Ovary (tissue), 3 donors: ENCODE data around the gene TRIM16.
"Not testable (repeated sequence)": the region's sequence is repeated elsewhere in the genome, so short reads cannot be mapped to it uniquely, and the experiment has no call there.

ENCODE experiments used
- CTCF ChIP-seq, 3 donors: fragments of 450-650 bp in 2 of 3; fragments of 200-600 bp in 1 of 3; IDR thresholded peaks; one replicate each; pipeline versions ENCODE4 v1.5.1 to v1.8.0; 2016 to 2022; ENCODE audit warnings: antibody characterized with exemption in 3 of 3, mild to moderate bottlenecking in 1 of 3
- EP300 ChIP-seq: sonication (generic); formaldehyde crosslinking; IDR thresholded peaks from one replicate; pipeline ENCODE4 v1.6.1; 2017; ENCODE audit warnings: antibody characterized with exemption
- POLR2A ChIP-seq: fragments of 450-650 bp; IDR thresholded peaks from one replicate; pipeline ENCODE4 v1.6.1; 2017; ENCODE audit warnings: antibody characterized with exemption, mild to moderate bottlenecking, moderate library complexity
- donor health status: DM: no; HTN: no; CAD: no.

GRCh38 chr17:15645099-15645941 lies 38.8 kb downstream of the TRIM16 start:
- TF ChIP-seq CTCF (IDR thresholded peaks at IDR 0.05); POLR2A; EP300: not testable (repeated sequence)
